Retina (tissue), 1 donor: Measurements from ENCODE around the gene SLC30A3.
"Not testable (repeated sequence)": the region's sequence is repeated elsewhere in the genome, so short reads cannot be mapped to it uniquely, and the experiment has no call there.

Experiments used
- DNase-seq: peaks from one replicate; pipeline ENCODE4 v3.0.0-alpha.2; 2016

Gene SLC30A3

GRCh38 chr2:27282892-27283291, 20.0 kb upstream of the SLC30A3 start:
- DNase-seq: no peak

- DNase-seq: no peak
These were observed 19.2 kb upstream of the SLC30A3 start, which contains the start of gene TRIM54 for GRCh38 chr2:27281855-27282559. TRIM54 (plus strand) TSS chr2:27282429; CDS start chr2:27282732, 303 bp downstream.

GRCh38 chr2:27281442-27281841, 18.6 kb upstream of the SLC30A3 start:
- DNase-seq: no peak

- no peak for DNase-seq
These were observed 18.0 kb upstream of the SLC30A3 start for GRCh38 chr2:27280826-27281225.

GRCh38 chr2:27278010-27278409, 15.2 kb upstream of the SLC30A3 start:
- no peak for DNase-seq

- DNase-seq: no peak
These were observed 12.6 kb upstream of the SLC30A3 start, which contains the start of gene DNAJC5G for GRCh38 chr2:27275211-27276150. DNAJC5G (plus strand) TSS chr2:27275433; CDS start chr2:27276729, 1,296 bp downstream.

- not testable (repeated sequence) for DNase-seq
These were observed 10.0 kb upstream of the SLC30A3 start for GRCh38 chr2:27272537-27273522.

GRCh38 chr2:27271631-27272340, 8.9 kb upstream of the SLC30A3 start:
- DNase-seq: no peak

- DNase-seq: no peak
These were observed 7.8 kb upstream of the SLC30A3 start for GRCh38 chr2:27270670-27271069.

GRCh38 chr2:27270131-27270530, 7.3 kb upstream of the SLC30A3 start:
- no peak for DNase-seq

GRCh38 chr2:27268296-27268695, 5.4 kb upstream of the SLC30A3 start:
- not testable (repeated sequence) for DNase-seq

- no peak for DNase-seq
These were observed 2.7 kb upstream of the SLC30A3 start for GRCh38 chr2:27265536-27265870.

GRCh38 chr2:27264753-27265535, 2.1 kb upstream of the SLC30A3 start:
- DNase-seq: peak; percentile 89

GRCh38 chr2:27264253-27264752, 1.5 kb upstream of the SLC30A3 start:
- DNase-seq: peak; percentile 46

- peak; percentile 56 for DNase-seq
These were observed 723 bp upstream of the SLC30A3 start for GRCh38 chr2:27263287-27264252.

GRCh38 chr2:27261926-27262298, 935 bp downstream of the SLC30A3 start:
- no peak for DNase-seq

- peak; percentile 23 for DNase-seq
These were observed 1.5 kb downstream of the SLC30A3 start for GRCh38 chr2:27261241-27261925.

- DNase-seq: no peak
These were observed 4.8 kb downstream of the SLC30A3 start for GRCh38 chr2:27258051-27258450.

- no peak for DNase-seq
These were observed 5.9 kb downstream of the SLC30A3 start for GRCh38 chr2:27256855-27257454.
